Measurements from ENCODE around the gene MAB21L1. TPM values are rescaled to one million over a fixed set of nuclear protein-coding genes. Genes with fewer than 3 reads are reported as not detected.

MAB21L1 gene
- total RNA-seq, 4 donors from 2014 or later, result 1.1 TPM; not detected in 3

DNA sequence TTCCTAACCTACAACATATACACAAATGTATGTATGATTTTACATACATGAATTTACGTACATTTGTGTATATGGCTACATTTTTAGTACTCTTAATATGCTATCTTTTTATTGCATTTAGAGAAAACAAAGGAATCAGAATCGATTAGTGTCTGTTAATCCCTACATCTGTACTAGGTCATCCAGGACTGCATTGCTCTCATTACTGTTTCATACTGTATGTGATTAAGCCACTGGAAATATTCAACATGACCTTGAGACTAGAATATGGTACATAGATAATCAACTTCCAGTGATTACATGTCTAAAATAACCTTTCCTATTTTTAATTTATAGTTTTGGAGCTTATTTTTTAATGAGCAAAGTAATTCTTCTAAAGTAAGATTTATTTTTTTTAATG is 5.3 kb upstream of the MAB21L1 start:
- H3K4me1 ChIP-seq, result no peaks in the 10 kb centered on the region
- no peaks in the 10 kb centered on the region for H3K9me3 ChIP-seq
- TF ChIP-seq, protein P1, sequence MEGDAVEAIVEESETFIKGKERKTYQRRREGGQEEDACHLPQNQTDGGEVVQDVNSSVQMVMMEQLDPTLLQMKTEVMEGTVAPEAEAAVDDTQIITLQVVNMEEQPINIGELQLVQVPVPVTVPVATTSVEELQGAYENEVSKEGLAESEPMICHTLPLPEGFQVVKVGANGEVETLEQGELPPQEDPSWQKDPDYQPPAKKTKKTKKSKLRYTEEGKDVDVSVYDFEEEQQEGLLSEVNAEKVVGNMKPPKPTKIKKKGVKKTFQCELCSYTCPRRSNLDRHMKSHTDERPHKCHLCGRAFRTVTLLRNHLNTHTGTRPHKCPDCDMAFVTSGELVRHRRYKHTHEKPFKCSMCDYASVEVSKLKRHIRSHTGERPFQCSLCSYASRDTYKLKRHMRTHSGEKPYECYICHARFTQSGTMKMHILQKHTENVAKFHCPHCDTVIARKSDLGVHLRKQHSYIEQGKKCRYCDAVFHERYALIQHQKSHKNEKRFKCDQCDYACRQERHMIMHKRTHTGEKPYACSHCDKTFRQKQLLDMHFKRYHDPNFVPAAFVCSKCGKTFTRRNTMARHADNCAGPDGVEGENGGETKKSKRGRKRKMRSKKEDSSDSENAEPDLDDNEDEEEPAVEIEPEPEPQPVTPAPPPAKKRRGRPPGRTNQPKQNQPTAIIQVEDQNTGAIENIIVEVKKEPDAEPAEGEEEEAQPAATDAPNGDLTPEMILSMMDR (IDR thresholded peaks at IDR 0.05), result no peak
- TF ChIP-seq POLR2A (IDR thresholded peaks at IDR 0.05), result no peak
- H3K27me3 ChIP-seq, result no peaks in the 10 kb centered on the region
- no peak for DNase-seq
- H3K36me3 ChIP-seq, result no peaks in the 10 kb centered on the region
- H3K27ac ChIP-seq, result no peak overlapping the region
- intact Hi-C loops (cut with DNase I; ENCODE audit: low total_unique reads), result no loop called here
- no peak overlapping the region for H3K4me3 ChIP-seq

DNA sequence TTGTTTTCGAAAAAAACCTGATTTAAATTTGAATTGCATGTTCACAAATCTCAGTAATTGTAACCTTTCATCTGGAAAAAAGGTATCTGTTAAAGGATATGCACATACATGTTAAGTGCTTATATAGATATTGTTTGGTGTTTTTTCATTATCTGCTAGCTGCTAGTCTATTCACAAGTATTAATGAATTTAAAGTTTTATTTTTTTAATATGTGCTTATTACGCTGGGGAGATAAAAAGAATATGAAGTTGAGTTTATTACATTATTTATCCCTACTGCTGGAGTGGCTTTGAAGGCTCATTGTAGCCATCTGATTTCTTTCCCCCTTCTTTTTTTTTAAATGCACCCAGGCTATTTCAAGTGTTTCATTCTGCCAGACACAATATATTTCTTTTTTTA is 3.9 kb upstream of the MAB21L1 start:
- H3K4me3 ChIP-seq, result no peak overlapping the region
- H3K27ac ChIP-seq, result no peak overlapping the region
- H3K9me3 ChIP-seq, result no peaks in the 10 kb centered on the region
- no peaks in the 10 kb centered on the region for H3K36me3 ChIP-seq
- intact Hi-C loops (cut with DNase I; ENCODE audit: low total_unique reads), result no loop called here
- TF ChIP-seq POLR2A (IDR thresholded peaks at IDR 0.05), result no peak
- TF ChIP-seq, protein P1 (IDR thresholded peaks at IDR 0.05), result no peak
- H3K27me3 ChIP-seq, result no peaks in the 10 kb centered on the region
- no peak for DNase-seq
- H3K4me1 ChIP-seq, result no peaks in the 10 kb centered on the region

DNA sequence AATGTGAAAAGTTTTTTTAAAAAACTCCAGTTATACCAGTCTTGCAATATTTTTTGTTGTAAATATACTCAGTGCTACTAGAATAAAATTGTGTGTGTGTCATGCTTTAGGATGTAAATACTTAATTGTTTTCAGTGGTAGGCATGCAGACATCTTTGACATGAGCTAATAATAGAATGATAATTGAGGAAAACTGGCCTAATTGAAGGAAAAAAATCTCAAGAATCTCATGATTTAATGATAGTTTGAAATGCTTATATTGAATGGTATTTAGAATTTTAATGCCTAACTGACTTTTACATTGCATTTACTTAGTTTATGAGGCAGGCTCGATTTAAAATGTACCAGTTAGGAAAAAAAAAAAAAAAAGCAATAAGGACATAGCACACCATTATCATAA is 3.2 kb upstream of the MAB21L1 start:
- no peak for DNase-seq
- Histone ChIP-seq H3K27me3 (no peaks in the 10 kb centered on the region), H3K27ac (no peak overlapping the region), H3K4me3 (no peak overlapping the region), H3K9me3 (no peaks in the 10 kb centered on the region), H3K4me1 (no peaks in the 10 kb centered on the region), H3K36me3 (no peaks in the 10 kb centered on the region)
- TF ChIP-seq, protein P1 (IDR thresholded peaks at IDR 0.05), result no peak
- no peak for TF ChIP-seq POLR2A (IDR thresholded peaks at IDR 0.05)
- intact Hi-C loops (cut with DNase I; ENCODE audit: low total_unique reads), result no loop called here

DNA sequence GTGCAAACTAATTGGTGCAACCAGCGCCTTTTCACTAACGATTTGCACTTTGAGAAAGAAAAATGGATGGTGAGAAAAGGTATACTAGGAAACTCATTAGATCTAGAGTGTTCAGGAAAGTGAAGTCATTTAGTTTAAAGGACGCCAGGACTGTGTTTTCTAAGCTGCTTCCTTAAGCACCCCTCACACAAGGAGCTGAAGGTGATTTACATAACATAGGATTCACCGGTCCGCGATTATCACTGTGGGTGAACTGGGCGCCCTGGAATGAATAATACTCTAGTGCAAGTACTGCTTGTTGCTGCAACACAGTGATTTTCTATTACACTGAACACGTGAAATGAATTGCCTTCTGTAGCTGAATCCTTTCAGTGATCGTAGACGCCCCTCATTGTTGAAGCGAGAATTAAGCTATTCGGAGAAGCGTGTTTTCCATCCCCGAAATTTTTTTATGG is 2.6 kb upstream of the MAB21L1 start:
- no peak for DNase-seq
- Histone ChIP-seq H3K4me1 (no peaks in the 10 kb centered on the region), H3K36me3 (no peaks in the 10 kb centered on the region), H3K27me3 (no peaks in the 10 kb centered on the region), H3K27ac (no peak overlapping the region), H3K9me3 (no peaks in the 10 kb centered on the region), H3K4me3 (no peak overlapping the region)
- intact Hi-C loops (cut with DNase I; ENCODE audit: low total_unique reads), result no loop called here
- TF ChIP-seq, protein P1 (IDR thresholded peaks at IDR 0.05), result no peak
- TF ChIP-seq POLR2A (IDR thresholded peaks at IDR 0.05), result no peak

DNA sequence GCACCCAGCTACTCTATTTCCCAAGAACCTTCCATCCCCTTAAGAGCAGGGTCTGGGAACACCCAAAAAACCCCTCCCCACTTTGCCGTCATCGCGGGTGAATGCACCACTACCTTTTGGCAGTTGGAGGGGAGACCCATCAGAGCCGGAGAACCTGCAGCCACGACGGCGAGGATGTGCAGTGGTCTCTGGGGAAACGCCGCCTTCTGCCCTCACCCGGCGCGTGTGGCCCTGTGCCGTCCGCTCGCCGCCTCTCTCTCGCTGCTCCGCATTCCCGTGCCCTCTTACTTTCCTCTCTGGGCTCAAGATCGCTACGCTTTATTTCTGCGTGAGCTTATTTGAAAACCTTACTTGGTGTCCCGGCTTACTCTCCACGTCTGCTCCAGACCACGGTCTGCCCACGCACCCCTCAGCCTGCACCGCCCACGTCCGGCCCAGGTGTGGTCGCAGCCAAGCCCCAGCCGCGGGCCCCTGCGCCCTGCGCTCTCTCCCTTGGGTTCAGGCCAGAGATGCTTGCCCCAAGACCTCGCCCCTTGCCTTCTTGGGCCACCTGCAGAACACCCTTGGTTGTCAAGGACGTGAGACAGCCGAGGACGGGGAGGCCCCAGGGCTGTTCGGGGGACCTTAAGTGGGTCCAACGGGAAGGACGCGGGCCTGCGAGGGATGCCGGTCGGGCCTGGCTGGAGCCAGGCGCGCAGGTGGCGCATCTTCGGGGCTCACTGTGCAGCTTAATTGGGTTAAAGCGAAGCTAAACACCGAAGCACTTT is 2.0 kb upstream of the MAB21L1 start:
- intact Hi-C loops (cut with DNase I; ENCODE audit: low total_unique reads), result no loop called here
- no peak for DNase-seq
- Histone ChIP-seq H3K27me3 (no peaks in the 10 kb centered on the region), H3K9me3 (no peaks in the 10 kb centered on the region), H3K36me3 (no peaks in the 10 kb centered on the region), H3K27ac (no peak overlapping the region), H3K4me1 (no peaks in the 10 kb centered on the region), H3K4me3 (no peak overlapping the region)
- TF ChIP-seq, protein P1 (IDR thresholded peaks at IDR 0.05), result no peak
- TF ChIP-seq POLR2A (IDR thresholded peaks at IDR 0.05), result no peak
